HG02870 (cell line): ENCODE results near the gene TENM3.

ENCODE experiments used
- ATAC-seq: cut with Tn5 transposase; IDR thresholded peaks from one replicate; pipeline ENCODE4 v1.9.1; 2021; ENCODE audit warnings: mild to moderate bottlenecking, moderate library complexity; ENCODE audit not compliant: unreplicated experiment

Gene TENM3

GRCh38 chr4:182600093-182600492 is 356.9 kb downstream of the TENM3 start:
- no peak for ATAC-seq

- no peak for ATAC-seq
These were observed 357.7 kb downstream of the TENM3 start for GRCh38 chr4:182600856-182601255.

GRCh38 chr4:182604161-182604622 is 361.0 kb downstream of the TENM3 start:
- no peak for ATAC-seq

GRCh38 chr4:182604953-182605352 is 361.8 kb downstream of the TENM3 start:
- no peak for ATAC-seq

GRCh38 chr4:182608525-182608924 is 365.3 kb downstream of the TENM3 start:
- ATAC-seq = no peak

- ATAC-seq = no peak
These were observed 373.3 kb downstream of the TENM3 start for GRCh38 chr4:182616476-182616875.

GRCh38 chr4:182619660-182620059 is 376.5 kb downstream of the TENM3 start:
- no peak for ATAC-seq

- ATAC-seq = no peak
These were observed 377.1 kb downstream of the TENM3 start for GRCh38 chr4:182620111-182620980.

GRCh38 chr4:182624281-182624680 is 381.1 kb downstream of the TENM3 start:
- no peak for ATAC-seq

GRCh38 chr4:182625193-182625592 is 382.0 kb downstream of the TENM3 start:
- no peak for ATAC-seq

- ATAC-seq = no peak
These were observed 384.8 kb downstream of the TENM3 start for GRCh38 chr4:182627996-182628395.

- no peak for ATAC-seq
These were observed 385.3 kb downstream of the TENM3 start for GRCh38 chr4:182628544-182628943.

- no peak for ATAC-seq
These were observed 385.9 kb downstream of the TENM3 start for GRCh38 chr4:182629096-182629495.

- no peak for ATAC-seq
These were observed 397.3 kb downstream of the TENM3 start for GRCh38 chr4:182640491-182640890.

GRCh38 chr4:182640932-182641331 is 397.7 kb downstream of the TENM3 start:
- ATAC-seq = no peak

GRCh38 chr4:182642831-182643230 is 399.6 kb downstream of the TENM3 start:
- peak; percentile 75 for ATAC-seq

- no peak for ATAC-seq
These were observed 400.8 kb downstream of the TENM3 start for GRCh38 chr4:182643801-182644682.

- ATAC-seq = no peak
These were observed 401.5 kb downstream of the TENM3 start for GRCh38 chr4:182644683-182645050.

- ATAC-seq = no peak
These were observed 402.3 kb downstream of the TENM3 start for GRCh38 chr4:182645511-182645910.

- ATAC-seq = no peak
These were observed 404.6 kb downstream of the TENM3 start for GRCh38 chr4:182647646-182648300.

GRCh38 chr4:182648766-182649165 is 405.6 kb downstream of the TENM3 start:
- no peak for ATAC-seq
